H4 (cell line): ENCODE results near the gene BMERB1. TPM values are rescaled to one million over a fixed set of nuclear protein-coding genes. Genes with fewer than 3 reads are reported as not detected.
"Not testable (repeated sequence)": the region's sequence is repeated elsewhere in the genome, so short reads cannot be mapped to it uniquely, and the experiment has no call there.

Source experiments
- DNase-seq: peaks from one replicate; pipeline ENCODE4 v3.0.0-alpha.2; 2015; ENCODE audit warnings: low spot score
- total RNA-seq: library from RNA; depleted of rRNA; stranded (reverse); fragments of >200 nt; shearing (Covaris generic); gene quantifications from 2 replicates; pipeline ENCODE4 v1.2.3, GENCODE V29; 2014

BMERB1 gene
- total RNA-seq, 1 experiment from 2014 or later = 16.4 TPM

DNA sequence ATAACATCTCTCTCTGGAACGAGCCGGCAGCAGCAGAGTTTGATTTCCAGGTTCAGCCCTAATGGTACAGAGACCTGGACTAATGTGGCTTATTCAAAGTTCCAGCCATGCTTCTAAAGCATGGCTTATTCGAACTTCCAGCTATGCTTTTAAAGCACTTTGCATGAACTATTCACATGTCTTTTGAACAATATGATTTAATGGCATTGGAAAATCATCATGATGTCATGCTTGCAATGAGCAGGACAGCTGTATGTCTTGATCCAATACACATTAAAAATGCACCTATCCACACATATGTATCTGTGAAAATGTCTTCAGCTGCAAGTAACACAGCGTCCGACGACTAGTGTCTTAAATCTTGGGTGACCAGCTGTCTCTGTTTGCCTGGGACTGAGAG is 122.9 kb downstream of the BMERB1 start:
- DNase-seq = no peak

- no peak for DNase-seq
Measured at GRCh38 chr16:15559176-15559575, 124.8 kb downstream of the BMERB1 start.

- no peak for DNase-seq
Measured at GRCh38 chr16:15564604-15565339, 130.4 kb downstream of the BMERB1 start.

- DNase-seq = no peak
Measured at GRCh38 chr16:15566095-15566494, 131.7 kb downstream of the BMERB1 start.

- DNase-seq = no peak
Measured at GRCh38 chr16:15567823-15568222, 133.4 kb downstream of the BMERB1 start.

DNA sequence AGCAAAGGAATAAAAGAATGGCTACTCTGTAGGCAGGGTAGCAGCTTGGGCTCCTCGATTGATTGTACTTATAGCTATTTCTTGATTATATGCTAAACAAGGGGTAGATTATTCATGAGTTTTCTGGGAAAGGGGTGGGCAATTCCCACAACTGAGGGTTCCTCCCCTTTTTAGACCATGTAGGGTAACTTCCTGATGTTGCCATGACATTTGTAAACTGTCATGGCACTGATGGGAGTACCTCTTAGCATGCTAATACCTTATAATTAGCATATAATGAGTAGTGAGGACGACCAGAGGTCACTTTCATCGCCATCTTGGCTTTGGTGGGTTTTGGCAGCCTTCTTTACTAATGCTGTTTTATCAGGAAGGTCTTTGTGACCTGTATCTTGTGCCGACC is 136.3 kb downstream of the BMERB1 start:
- not testable (repeated sequence) for DNase-seq

DNA sequence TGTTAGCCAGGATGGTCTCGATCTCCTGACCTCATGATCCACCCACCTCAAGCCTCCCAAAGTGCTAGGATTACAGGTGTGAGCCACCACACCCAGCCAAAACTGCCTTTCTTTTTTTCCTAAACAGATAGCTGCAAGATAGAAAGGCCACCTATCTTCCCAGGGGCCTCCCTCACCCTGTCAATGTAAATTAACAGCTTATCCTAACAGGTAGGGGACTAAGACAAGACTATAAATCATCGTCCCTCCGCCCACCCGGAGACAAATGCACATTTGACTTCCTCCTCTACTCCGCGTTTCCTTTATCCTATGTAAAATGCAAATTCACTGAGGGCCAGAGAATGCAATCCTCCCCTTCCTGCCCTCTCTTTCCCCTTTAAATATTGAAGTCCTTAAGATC is 137.2 kb downstream of the BMERB1 start:
- no peak for DNase-seq

DNA sequence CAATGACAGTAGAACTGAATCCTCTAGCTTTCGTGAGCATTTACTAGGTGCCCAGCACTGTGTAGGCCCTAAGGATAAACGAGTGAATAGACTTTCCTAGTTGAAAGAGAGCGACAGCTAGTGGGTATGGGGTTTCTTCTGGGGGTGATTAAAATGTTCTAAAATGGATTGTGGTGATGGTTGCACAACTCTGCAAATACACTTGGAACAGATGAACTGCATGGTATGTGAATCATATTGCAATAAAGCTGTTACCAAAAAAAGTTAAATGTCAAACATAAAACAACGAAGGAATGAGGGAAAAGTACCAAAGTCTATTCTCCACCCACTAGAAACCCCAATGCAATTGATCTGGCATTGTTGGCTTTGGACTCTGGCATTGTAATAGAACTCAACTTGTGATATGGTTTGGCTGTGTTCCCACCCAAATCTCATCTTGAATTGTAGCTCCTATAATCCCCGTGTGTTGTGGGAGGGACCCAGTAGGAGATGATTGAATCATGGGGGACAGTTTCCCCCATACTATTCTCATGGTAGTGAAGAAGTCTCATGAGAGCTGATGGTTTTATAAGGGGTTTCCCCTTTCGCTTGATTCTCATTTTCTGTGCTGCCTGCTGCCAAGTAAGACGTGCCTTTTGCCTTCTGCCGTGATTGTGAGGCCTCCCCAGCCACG is 138.1 kb downstream of the BMERB1 start:
- no peak for DNase-seq

DNA sequence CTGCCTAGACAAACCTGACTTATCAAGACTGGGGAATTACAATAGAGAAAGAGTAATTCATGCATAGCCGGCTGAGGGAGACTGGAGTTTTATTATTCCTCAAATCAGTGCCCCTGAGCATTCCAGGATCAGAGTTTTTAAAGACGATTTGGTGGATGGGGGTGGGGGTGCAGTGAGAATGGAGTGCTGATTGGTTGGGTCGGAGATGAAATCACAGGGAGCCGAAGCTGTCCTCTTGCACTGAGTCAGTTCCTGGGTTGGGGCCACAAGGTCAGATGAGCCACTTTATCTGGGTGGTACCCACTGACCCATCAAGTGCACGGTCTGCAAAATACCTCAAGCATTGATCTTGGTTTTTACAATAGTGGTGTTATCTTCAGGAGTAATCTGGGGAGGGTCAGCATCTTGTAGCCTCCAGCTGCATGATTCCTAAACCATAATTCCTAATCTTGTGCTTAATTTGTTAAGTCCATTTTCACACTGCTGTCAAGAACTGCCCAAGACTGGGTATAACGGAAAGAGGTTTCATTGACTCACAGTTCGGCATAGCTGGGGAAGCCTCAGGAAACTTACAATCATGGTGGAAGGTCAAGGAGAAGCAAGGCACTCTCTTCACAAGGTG is 139.0 kb downstream of the BMERB1 start:
- no peak for DNase-seq

- DNase-seq = not testable (repeated sequence)
Measured at GRCh38 chr16:15573896-15574613, 139.7 kb downstream of the BMERB1 start.

GRCh38 chr16:15574614-15574948 is 140.2 kb downstream of the BMERB1 start:
- DNase-seq = no peak

DNA sequence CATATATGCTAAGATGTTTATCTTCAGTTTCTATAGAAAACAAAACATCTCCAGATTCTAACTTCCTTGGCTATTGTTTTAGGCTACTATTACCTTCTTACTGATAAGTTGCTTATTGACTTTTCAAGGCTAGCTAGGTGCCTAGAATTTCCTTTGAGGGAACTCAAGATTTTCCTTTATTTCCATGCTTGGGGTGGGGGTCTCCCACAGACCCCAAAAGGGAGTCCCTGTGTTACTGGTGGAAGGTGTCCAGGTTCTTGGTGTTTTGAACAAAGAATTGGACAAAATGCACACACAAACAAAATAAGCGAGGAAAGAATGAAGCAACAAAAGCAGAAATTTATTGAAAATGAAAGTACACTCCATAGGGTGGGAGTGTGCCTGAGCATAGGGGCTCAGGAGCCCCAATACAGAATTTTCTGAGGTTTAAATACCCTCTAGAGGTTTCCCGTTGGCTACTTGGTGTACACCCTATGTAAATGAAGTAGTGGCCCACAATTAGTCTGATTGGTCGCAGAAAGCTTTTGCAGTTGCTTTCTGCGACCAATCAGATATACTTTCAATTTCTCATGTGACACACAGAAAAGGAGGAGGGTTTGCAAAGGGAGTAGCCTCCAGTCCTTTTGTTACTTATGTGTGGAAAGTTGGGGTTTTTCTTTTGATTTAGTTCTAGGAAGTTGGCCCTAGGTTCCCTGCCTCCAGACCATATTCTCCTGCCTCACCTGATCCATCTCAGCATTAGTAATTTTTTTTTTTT is 141.1 kb downstream of the BMERB1 start:
- DNase-seq = no peak

DNA sequence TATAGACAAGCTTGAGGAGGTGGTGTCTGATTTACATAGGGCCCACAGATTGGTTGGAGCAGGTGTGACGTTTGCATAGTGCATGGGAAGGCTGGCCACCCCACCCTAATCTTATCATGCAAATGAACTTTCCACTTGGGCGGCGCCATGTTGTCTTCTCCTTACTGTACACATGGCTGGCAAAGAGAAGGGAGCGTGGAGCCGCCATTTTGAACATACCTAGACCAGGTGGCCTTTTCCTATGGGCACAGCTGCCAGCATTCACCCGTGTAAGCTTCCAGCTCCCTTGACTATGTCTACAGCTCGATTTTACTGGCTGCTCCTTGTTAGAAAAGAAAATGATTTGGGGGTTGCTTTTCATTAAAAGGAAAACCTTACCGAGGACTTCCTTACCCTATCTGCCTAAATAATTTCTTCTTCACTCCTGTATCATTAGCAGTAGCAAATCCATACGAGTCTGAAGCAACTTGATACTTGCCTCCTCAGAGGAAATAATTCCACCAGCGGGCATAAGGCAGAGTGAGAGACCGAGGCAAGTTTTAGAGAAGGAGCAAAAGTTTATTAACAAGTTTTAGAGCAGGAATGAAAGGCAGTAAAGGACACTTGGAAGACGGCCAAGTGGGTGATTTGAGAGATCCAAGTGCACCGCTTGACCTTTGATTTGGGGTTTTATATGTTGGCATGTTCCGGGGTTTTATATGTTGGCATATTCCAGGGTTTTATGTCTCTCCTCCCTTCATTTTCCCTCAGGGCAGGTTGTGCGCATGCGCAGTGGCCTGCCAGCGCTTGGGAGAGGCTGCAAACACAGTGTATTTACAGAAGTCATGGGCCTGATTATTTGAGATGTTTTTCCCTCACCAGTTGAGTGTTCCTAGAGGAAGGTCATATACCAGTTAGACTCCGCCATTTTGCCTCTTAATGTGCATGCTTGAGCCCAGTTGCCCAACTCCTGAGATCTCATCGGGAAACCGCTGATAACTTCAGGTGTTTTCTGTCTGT is 142.9 kb downstream of the BMERB1 start:
- no peak for DNase-seq

DNA sequence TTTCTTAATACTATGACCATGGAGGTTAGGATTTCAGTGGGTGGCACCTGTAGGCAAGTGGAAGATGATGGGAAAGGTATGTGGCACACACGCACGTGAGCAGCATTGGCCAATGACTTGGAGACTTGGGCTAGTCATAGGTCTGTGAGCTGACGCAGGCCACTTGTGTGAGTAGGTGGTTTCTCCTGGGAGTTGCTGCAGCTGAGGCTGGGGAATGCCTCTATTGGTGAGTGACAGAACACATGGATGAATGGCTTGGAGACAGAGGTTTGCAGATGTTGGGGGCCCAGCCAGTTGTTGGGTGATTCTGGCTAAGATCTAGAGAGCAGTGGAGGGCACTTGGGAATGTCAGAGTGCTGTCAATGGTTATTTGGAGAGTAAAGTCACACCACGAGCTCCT is 144.4 kb downstream of the BMERB1 start:
- no peak for DNase-seq

DNA sequence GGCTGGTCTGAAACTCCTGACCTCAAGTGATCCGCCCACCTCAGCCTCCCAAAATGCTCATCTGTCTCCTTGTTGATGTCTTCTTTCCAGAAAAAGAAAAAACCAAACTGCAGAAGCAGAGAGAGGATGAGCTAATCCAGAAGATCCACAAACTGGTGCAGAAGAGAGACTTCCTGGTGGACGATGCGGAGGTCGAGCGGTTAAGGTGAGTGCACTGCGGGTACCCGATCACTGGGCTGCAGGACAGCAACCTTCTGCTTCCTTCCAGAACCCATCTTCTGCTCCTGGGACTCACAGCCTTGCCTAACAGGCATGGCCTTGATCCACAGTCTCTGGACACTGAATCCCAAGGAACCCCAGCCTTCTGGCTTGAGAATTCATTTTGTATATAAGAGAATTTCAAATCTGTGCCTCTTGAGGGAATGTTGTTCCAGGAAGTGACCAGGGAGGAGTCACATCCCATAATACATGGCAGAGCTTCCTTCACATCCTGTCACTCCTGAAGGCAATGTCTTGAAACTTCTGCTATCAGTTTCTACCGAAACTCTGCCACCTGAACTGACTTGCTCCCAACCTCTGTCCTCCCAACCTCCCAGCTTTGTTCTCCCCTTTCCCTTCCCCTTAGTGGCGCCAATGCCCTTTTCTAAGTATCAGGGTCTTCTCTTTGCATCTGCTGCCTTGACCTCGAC is 146.9 kb downstream of the BMERB1 start:
- no peak for DNase-seq

DNA sequence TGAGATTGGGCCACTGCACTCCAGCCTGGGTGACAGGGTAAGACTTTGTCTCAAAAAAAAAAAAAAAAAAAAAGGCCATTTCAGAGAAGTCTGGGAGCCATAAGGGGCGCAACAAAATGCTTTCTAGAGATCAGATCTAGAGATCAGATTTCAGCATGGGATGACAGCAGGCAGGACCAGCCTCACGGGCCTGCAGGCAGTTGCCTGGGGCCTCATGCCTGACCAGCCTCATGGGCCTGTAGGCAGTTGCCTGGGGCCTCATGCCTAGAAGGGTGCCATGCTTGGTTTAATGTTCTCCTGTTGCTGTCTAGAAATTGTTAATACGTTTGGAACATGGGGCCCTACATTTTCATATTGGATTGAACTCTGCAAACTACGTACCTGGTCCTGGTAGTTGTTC is 149.1 kb downstream of the BMERB1 start:
- no peak for DNase-seq

DNA sequence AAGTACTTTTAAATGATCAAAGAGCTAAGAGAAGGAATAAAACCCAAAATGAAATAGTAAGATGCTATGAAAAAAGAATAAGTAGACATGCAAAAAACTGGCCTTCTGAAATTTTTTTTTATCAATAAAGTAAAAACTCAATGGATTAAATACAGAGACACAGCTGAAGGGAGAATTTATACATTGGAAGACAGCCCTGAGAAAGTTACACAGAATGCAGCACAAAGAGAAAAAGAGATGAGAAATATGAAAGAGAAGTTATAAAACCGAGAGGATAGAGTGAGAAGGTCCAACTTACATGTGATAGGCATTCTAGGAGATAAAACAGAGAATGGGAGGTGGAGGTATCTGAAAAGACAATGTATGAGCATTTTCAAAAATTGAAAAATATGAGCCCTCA is 151.6 kb downstream of the BMERB1 start:
- DNase-seq = no peak

DNA sequence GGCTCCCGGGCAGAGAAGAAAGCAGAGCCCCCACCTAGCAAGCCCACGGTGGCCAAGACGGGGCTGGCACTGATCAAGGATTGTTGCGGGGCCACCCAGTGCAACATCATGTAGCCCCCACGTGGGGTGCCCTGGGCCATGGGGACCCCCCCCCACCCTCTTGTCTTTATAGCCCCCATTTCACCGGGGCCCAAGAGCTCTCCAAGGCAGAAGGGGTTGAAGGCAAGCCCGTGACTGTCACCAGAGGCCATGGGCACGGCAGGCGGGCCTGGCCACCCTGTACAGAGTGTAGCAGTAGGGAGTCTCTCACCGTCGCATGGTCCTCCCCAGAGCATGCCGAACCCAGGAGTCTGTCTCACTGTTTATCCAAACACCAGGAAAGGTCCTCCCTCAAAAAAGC is 152.3 kb downstream of the BMERB1 start:
- DNase-seq = no peak

GRCh38 chr16:15587152-15587825 is 152.9 kb downstream of the BMERB1 start:
- no peak for DNase-seq
